ENCODE data around the gene HMGCL.
A peak's percentile ranks its signal among the peaks of the same experiment; 100 is the strongest.

The HMGCL gene

DNA sequence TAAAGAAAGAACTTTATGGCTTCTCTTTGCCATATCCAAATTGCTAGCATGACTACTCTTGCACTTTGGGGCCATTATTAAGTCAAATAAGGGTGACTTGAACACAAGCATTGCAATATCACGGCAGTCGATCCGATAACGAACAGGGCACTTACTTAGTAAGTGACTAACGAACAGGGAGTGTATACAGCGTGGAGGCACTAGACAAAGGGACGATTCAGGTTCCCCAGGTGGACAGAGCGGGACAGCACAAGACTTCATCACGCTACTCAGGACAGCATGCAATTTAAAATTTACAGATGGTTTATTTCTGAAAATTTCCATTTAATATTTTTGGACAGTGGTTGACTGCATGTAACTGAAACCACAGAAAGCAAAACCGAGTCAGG lies 52.4 kb downstream of the HMGCL start:
- no peak for TF ChIP-seq SUZ12 (IDR thresholded peaks at IDR 0.05)
- TF ChIP-seq HDGF (IDR thresholded peaks at IDR 0.05; ENCODE audit: borderline replicate concordance): no peak
- TF ChIP-seq L3MBTL2 (conservative IDR thresholded peaks at IDR 0.05): no peak
- TF ChIP-seq CTBP1 (IDR thresholded peaks at IDR 0.05; ENCODE audit: borderline replicate concordance): no peak
- TF ChIP-seq ARNT (IDR thresholded peaks at IDR 0.05): no peak
- no peak for TF ChIP-seq FOXA1 (IDR thresholded peaks at IDR 0.05)
- no peak for TF ChIP-seq SP1 (IDR thresholded peaks at IDR 0.05)
- no peak for TF ChIP-seq NFRKB (IDR thresholded peaks at IDR 0.05)
- TF ChIP-seq, protein P1, sequence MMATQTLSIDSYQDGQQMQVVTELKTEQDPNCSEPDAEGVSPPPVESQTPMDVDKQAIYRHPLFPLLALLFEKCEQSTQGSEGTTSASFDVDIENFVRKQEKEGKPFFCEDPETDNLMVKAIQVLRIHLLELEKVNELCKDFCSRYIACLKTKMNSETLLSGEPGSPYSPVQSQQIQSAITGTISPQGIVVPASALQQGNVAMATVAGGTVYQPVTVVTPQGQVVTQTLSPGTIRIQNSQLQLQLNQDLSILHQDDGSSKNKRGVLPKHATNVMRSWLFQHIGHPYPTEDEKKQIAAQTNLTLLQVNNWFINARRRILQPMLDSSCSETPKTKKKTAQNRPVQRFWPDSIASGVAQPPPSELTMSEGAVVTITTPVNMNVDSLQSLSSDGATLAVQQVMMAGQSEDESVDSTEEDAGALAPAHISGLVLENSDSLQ (IDR thresholded peaks at IDR 0.05): no peak
- TF ChIP-seq LEF1 (IDR thresholded peaks at IDR 0.05; ENCODE audit: borderline replicate concordance): no peak
- no peak for TF ChIP-seq FOXM1 (IDR thresholded peaks at IDR 0.05; ENCODE audit: borderline replicate concordance)
- no peak for TF ChIP-seq ZNF384 (IDR thresholded peaks at IDR 0.05)
- TF ChIP-seq ELF4 (IDR thresholded peaks at IDR 0.05): no peak
- no peak for TF ChIP-seq TARDBP (IDR thresholded peaks at IDR 0.05)
- no peak for TF ChIP-seq BHLHE40 (IDR thresholded peaks at IDR 0.05; ENCODE audit: borderline replicate concordance)
- TF ChIP-seq FOXK2 (IDR thresholded peaks at IDR 0.05): no peak
- POLR2A ChIA-PET: no interaction called here
- no peak for DNase-seq (ENCODE audit: extremely low spot score)
- CTCF ChIA-PET: no interaction called here

DNA sequence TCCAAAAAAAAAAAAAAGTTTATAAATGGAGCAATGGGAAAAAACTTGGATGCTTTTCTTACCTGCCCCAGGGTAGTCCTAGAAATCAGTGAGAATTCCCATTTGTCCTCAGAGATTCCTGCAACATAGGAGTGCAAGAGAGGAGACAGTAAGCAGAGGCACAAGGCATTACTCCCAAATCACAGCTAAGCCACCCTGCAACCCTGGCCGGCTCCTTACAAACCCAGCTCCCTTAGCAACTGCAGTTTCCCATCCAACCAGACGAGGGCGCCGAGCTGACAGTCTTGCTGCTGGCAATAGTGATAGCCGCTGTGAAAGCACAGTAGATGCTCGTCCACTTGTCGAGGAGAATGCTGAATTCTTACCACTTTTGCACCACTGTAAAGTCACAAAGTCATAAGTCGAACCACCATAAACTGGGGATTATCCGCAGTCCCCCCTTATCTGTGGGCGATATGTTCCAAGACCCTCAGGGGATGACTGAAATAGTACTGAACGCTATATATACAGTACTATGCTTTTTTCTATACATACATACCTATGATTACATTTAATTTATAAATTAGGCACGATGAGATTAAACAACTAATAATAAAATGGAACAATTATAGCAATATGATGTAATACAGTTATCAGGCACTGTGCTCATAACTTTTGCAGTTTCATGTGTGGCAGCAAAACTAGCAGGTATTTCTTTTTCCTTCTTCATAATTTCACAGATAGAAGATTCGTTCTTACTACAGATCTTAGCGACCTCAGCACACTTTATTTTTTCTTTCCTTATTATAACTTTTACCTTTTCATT lies 53.0 kb downstream of the HMGCL start:
- DNase-seq (ENCODE audit: extremely low spot score): peak; percentile 83
- CTCF ChIA-PET: interaction anchor here (0.6 to 1.8 kb wide), 12 partner anchors 8 to 251 kb away, joined by 3 to 13 read pairs (median 4); no protein-coding TSS in a partner anchor
- POLR2A ChIA-PET: interaction anchor here (0.9 to 1.3 kb wide), 3 partner anchors 29 to 144 kb away, joined by 3 to 7 read pairs (median 4); partner anchors contain the start of genes ELOA and HMGCL
- TF ChIP-seq ELF4 (IDR thresholded peaks at IDR 0.05) (no peak), ARNT (IDR thresholded peaks at IDR 0.05) (no peak), SUZ12 (IDR thresholded peaks at IDR 0.05) (no peak), ZNF384 (IDR thresholded peaks at IDR 0.05) (no peak), FOXK2 (IDR thresholded peaks at IDR 0.05) (no peak), FOXA1 (IDR thresholded peaks at IDR 0.05) (no peak), NFRKB (IDR thresholded peaks at IDR 0.05) (no peak)
- TF ChIP-seq, protein P1 (IDR thresholded peaks at IDR 0.05): no peak

- TF ChIP-seq FOXM1 (IDR thresholded peaks at IDR 0.05; ENCODE audit: borderline replicate concordance) (no peak), NFRKB (IDR thresholded peaks at IDR 0.05) (no peak), SP1 (IDR thresholded peaks at IDR 0.05) (no peak), L3MBTL2 (conservative IDR thresholded peaks at IDR 0.05) (no peak), BHLHE40 (IDR thresholded peaks at IDR 0.05; ENCODE audit: borderline replicate concordance) (no peak), TARDBP (IDR thresholded peaks at IDR 0.05) (no peak), LEF1 (IDR thresholded peaks at IDR 0.05; ENCODE audit: borderline replicate concordance) (no peak), SUZ12 (IDR thresholded peaks at IDR 0.05) (no peak), ARNT (IDR thresholded peaks at IDR 0.05) (no peak), ELF4 (IDR thresholded peaks at IDR 0.05) (no peak), FOXK2 (IDR thresholded peaks at IDR 0.05) (no peak), CTBP1 (IDR thresholded peaks at IDR 0.05; ENCODE audit: borderline replicate concordance) (no peak), HDGF (IDR thresholded peaks at IDR 0.05; ENCODE audit: borderline replicate concordance) (no peak)
- TF ChIP-seq, protein P1 (IDR thresholded peaks at IDR 0.05): no peak
- ChIA-PET POLR2A (no interaction called here), CTCF (interaction anchor here (0.6 kb wide), 1 partner anchor 9 kb away, joined by 4 read pairs; the partner anchor contains the start of gene PITHD1)
- DNase-seq (ENCODE audit: extremely low spot score): no peak
These were observed 56.5 kb downstream of the HMGCL start for GRCh38 chr1:23768733-23769132.

DNA sequence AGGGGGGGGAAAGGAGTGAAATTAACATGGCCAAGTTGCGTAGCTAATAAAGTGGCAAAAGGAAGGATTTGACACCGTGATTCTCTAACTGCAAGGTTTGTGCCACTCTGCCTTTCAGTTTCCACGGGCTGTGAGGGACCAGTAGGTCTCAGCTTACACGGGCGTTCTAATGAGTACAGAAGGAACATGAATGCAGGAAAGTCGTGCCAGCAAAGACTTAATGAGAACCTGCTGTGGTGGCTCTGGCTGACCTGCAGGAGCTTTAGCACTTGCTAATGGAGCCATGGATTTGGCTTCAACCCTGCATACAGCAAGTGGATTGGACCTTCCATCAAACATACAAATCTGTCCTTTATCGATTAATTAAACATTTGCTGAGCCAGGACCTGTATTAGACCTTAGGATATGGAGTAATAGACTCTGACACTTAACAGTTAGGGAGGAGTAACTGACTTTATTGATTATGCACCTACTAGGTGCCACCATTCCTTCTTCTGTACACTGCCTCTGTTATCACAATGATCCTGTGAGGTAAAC lies 62.1 kb downstream of the HMGCL start:
- TF ChIP-seq ELF4 (IDR thresholded peaks at IDR 0.05): no peak
- TF ChIP-seq, protein P1 (IDR thresholded peaks at IDR 0.05): no peak
- no peak for TF ChIP-seq LEF1 (IDR thresholded peaks at IDR 0.05; ENCODE audit: borderline replicate concordance)
- no peak for TF ChIP-seq L3MBTL2 (conservative IDR thresholded peaks at IDR 0.05)
- no peak for TF ChIP-seq FOXM1 (IDR thresholded peaks at IDR 0.05; ENCODE audit: borderline replicate concordance)
- no peak for TF ChIP-seq FOXA1 (IDR thresholded peaks at IDR 0.05)
- no peak for TF ChIP-seq ZNF384 (IDR thresholded peaks at IDR 0.05)
- POLR2A ChIA-PET: interaction anchor here (0.7 to 1.0 kb wide), 2 partner anchors 20 to 72 kb away, joined by 3 to 4 read pairs; partner anchors contain the start of genes ELOA and RPL11
- CTCF ChIA-PET: no interaction called here
- DNase-seq (ENCODE audit: extremely low spot score): no peak

DNA sequence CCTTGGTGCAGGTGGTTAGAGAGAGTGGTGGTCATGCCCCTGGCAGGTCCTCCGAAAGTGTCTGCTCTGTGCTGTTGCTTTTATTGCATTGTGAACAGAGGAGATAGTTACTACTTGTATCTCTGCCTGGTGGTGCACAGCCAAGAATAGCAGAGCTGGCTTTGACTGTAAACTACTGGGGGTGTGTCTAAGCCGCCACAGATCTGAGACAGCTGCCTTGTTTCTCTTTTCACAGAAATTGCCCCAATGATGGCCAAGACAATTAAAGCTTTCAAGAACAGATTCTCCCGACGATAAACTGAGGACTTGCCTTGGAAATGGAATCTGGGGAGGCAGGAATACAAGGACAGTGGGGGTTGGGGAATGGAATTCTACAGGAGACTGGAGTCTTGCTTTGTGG lies 66.0 kb downstream of the HMGCL start:
- ChIA-PET CTCF (no interaction called here), POLR2A (interaction anchor here (0.6 to 1.5 kb wide), 2 partner anchors 19 to 151 kb away, joined by 3 read pairs; partner anchors contain the start of gene PITHD1)
- no peak for TF ChIP-seq ARNT (IDR thresholded peaks at IDR 0.05)
- no peak for TF ChIP-seq ZNF384 (IDR thresholded peaks at IDR 0.05)
- no peak for TF ChIP-seq SUZ12 (IDR thresholded peaks at IDR 0.05)
- TF ChIP-seq FOXM1 (IDR thresholded peaks at IDR 0.05; ENCODE audit: borderline replicate concordance): no peak
- TF ChIP-seq TARDBP (IDR thresholded peaks at IDR 0.05): no peak
- no peak for TF ChIP-seq HDGF (IDR thresholded peaks at IDR 0.05; ENCODE audit: borderline replicate concordance)
- no peak for TF ChIP-seq FOXK2 (IDR thresholded peaks at IDR 0.05)
- TF ChIP-seq ELF4 (IDR thresholded peaks at IDR 0.05): no peak
- no peak for TF ChIP-seq SP1 (IDR thresholded peaks at IDR 0.05)
- no peak for TF ChIP-seq CTBP1 (IDR thresholded peaks at IDR 0.05; ENCODE audit: borderline replicate concordance)
- no peak for TF ChIP-seq NFRKB (IDR thresholded peaks at IDR 0.05)
- no peak for TF ChIP-seq L3MBTL2 (conservative IDR thresholded peaks at IDR 0.05)
- TF ChIP-seq LEF1 (IDR thresholded peaks at IDR 0.05; ENCODE audit: borderline replicate concordance): no peak
- no peak for TF ChIP-seq BHLHE40 (IDR thresholded peaks at IDR 0.05; ENCODE audit: borderline replicate concordance)
- TF ChIP-seq FOXA1 (IDR thresholded peaks at IDR 0.05): no peak
- TF ChIP-seq, protein P1 (IDR thresholded peaks at IDR 0.05): no peak
- no peak for DNase-seq (ENCODE audit: extremely low spot score)
